Smooth muscle cell (in vitro differentiated cells): ENCODE data around the gene SMIM12. TPM values are rescaled to one million over a fixed set of nuclear protein-coding genes. Genes with fewer than 3 reads are reported as not detected.

Source experiments
- DNase-seq: peaks from one replicate; lab custom pipeline; 2025; ENCODE audit not compliant: unreplicated experiment; lab: John Stamatoyannopoulos, UW
- H2AFZ ChIP-seq: fragments of 200-600 bp; sonication (generic); 2 replicates; pipeline ENCODE4 v1.6.0; 2016; ENCODE audit warnings: antibody characterized with exemption, low read depth, mild to moderate bottlenecking
- H3F3A ChIP-seq: fragments of 200-600 bp; sonication (generic); 2 replicates; pipeline ENCODE4 v1.6.0; 2017; ENCODE audit warnings: antibody characterized with exemption, low read depth
- H3K27ac ChIP-seq: fragments of 200-600 bp; sonication (generic); 2 replicates; pipeline ENCODE4 v1.5.1; 2016; ENCODE audit warnings: low read depth, mild to moderate bottlenecking
- H3K27me3 ChIP-seq: fragments of 200-600 bp; sonication (generic); 2 replicates; pipeline ENCODE4 v1.6.1; 2016; ENCODE audit warnings: low read depth, mild to moderate bottlenecking
- H3K36me3 ChIP-seq: fragments of 200-600 bp; sonication (generic); 2 replicates; pipeline ENCODE4 v1.5.1; 2016; ENCODE audit warnings: low read depth
- H3K4me1 ChIP-seq: fragments of 200-600 bp; sonication (generic); 2 replicates; pipeline ENCODE4 v1.5.1; 2016; ENCODE audit warnings: low read depth
- H3K4me2 ChIP-seq: fragments of 200-600 bp; sonication (generic); 2 replicates; pipeline ENCODE4 v1.6.0; 2016; ENCODE audit warnings: mild to moderate bottlenecking
- H3K4me3 ChIP-seq: fragments of 200-600 bp; sonication (generic); 2 replicates; pipeline ENCODE4 v1.5.1; 2016; ENCODE audit warnings: mild to moderate bottlenecking
- H3K79me2 ChIP-seq: fragments of 200-600 bp; sonication (generic); 2 replicates; pipeline ENCODE4 v1.6.0; 2016; ENCODE audit warnings: low read depth, mild to moderate bottlenecking
- H3K9ac ChIP-seq: fragments of 200-600 bp; sonication (generic); 2 replicates; pipeline ENCODE4 v1.6.0; 2016; ENCODE audit warnings: low read depth
- H3K9me3 ChIP-seq: fragments of 200-600 bp; sonication (generic); replicated peaks from 2 replicates; pipeline ENCODE4 v1.5.1; 2016; ENCODE audit warnings: low read depth
- H4K20me1 ChIP-seq: fragments of 200-600 bp; sonication (generic); 2 replicates; pipeline ENCODE4 v1.6.0; 2016; ENCODE audit warnings: low read depth
- WGBS: methylation state at CpG from one replicate; pipeline ENCODE4 v1.1.7; 2016; ENCODE audit warnings: low lambda C conversion rate; 5-methylcytosine and 5-hydroxymethylcytosine counted together
- polyA plus RNA-seq: library from polyadenylated mRNA; unstranded; fragments of >200 nt; fragmentation: Nextera tagmentation; extraction: Ambion mirVana; gene quantifications from 2 replicates; pipeline ENCODE4 v1.2.1, GENCODE V29; 2016
- total RNA-seq: library from RNA; depleted of rRNA; stranded (reverse); fragments of >200 nt; gene quantifications from 2 replicates; pipeline ENCODE4 v1.2.3, GENCODE V29; 2014
- TF ChIP-seq, protein P1 (sequence below): fragments of 200-600 bp; sonication (generic); IDR thresholded peaks from 2 replicates; pipeline ENCODE4 v1.5.1; 2017; ENCODE audit warnings: borderline replicate concordance, mild to moderate bottlenecking, antibody characterized with exemption; ENCODE audit not compliant: insufficient read depth, poor library complexity, severe bottlenecking

The SMIM12 gene
- total and polyA plus RNA-seq, 2 experiments from 2014 or later = 17.6 to 44.8 TPM

DNA sequence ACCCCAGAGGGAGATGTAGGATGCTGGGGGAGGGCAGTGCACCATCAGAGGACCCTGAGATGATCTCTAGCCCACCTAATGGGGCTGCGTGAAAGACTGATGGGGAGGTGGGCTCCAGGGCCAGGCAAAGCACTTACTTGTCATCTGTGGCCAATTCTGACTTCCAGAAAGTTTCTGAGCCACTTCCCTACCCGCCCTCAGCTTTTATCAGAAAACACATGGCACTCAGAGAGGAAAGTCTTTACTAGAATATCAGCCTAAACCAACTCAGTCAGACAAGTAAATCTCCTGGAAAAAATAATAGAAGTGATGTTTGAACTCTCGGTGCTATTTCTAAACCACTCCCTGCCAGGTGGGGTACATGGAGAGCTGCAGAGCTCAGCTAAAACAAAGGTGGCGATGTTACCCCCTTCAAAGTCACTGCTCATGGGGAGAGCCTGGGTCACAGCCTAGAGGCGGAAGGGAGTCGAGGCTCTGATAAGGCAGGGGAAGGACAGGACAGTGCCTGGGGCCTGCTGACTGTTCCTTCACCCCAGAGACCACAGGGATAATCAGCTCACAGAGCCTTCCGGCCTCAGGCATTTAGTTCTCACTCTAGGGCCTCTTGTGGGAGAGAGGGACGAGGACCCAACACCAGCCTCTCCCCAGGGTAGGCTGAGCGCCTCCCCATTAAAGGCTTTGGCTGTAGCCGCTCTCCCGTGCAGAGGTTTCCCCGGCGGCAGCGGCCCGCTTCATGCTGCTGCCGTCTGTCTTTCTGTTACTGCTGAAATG lies 14.2 kb downstream of the SMIM12 start:
- WGBS = 66% methylated on average over 16 of the region's 16 CpGs
- no peak overlapping the region for H3K4me3 ChIP-seq
- H2AFZ ChIP-seq = no peak overlapping the region
- TF ChIP-seq, protein P1, sequence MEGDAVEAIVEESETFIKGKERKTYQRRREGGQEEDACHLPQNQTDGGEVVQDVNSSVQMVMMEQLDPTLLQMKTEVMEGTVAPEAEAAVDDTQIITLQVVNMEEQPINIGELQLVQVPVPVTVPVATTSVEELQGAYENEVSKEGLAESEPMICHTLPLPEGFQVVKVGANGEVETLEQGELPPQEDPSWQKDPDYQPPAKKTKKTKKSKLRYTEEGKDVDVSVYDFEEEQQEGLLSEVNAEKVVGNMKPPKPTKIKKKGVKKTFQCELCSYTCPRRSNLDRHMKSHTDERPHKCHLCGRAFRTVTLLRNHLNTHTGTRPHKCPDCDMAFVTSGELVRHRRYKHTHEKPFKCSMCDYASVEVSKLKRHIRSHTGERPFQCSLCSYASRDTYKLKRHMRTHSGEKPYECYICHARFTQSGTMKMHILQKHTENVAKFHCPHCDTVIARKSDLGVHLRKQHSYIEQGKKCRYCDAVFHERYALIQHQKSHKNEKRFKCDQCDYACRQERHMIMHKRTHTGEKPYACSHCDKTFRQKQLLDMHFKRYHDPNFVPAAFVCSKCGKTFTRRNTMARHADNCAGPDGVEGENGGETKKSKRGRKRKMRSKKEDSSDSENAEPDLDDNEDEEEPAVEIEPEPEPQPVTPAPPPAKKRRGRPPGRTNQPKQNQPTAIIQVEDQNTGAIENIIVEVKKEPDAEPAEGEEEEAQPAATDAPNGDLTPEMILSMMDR = no peak
- H3K36me3 ChIP-seq = no peaks in the 10 kb centered on the region
- H3K9ac ChIP-seq = no peak overlapping the region
- no peaks in the 10 kb centered on the region for H3K9me3 ChIP-seq
- H3K4me1 ChIP-seq = peaks cover 6% of the 10 kb centered on the region
- peaks cover 2% of the 10 kb centered on the region for H3K79me2 ChIP-seq
- no peaks in the 10 kb centered on the region for H3K27me3 ChIP-seq
- H4K20me1 ChIP-seq = peaks cover 100% of the 10 kb centered on the region
- no peak overlapping the region for H3K27ac ChIP-seq
- H3F3A ChIP-seq = no peaks in the 10 kb centered on the region
- no peak for DNase-seq
- H3K4me2 ChIP-seq = no peak overlapping the region

DNA sequence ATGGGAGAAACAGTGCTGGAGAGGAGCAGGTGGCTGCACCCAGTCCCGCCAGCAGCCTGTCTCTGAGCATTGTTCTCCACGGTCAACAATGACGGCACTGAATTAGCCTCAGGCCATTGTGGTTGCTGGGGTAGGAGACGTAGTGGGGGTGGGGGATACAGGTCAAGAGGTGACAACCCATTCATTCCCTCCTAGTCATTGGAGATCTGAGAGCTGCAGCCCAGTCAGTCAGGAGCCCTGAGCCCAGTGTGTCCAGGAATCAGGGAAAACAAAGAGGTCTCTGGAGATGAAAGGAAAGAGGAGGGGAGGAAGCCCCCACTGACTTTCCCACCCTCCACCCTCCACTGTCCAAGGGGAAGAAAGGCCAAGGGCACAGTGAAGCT lies 15.3 kb downstream of the SMIM12 start:
- Histone ChIP-seq H3K4me2 (no peak overlapping the region), H4K20me1 (peaks cover 100% of the 10 kb centered on the region), H3K9ac (no peak overlapping the region), H3K36me3 (no peaks in the 10 kb centered on the region), H3K79me2 (no peaks in the 10 kb centered on the region), H3K4me3 (no peak overlapping the region), H2AFZ (no peak overlapping the region), H3F3A (no peaks in the 10 kb centered on the region), H3K4me1 (peaks cover 6% of the 10 kb centered on the region), H3K27me3 (no peaks in the 10 kb centered on the region), H3K27ac (no peak overlapping the region), H3K9me3 (no peaks in the 10 kb centered on the region)
- 47% methylated on average over 4 of the region's 4 CpGs for WGBS
- no peak for DNase-seq
- TF ChIP-seq, protein P1 = no peak

DNA sequence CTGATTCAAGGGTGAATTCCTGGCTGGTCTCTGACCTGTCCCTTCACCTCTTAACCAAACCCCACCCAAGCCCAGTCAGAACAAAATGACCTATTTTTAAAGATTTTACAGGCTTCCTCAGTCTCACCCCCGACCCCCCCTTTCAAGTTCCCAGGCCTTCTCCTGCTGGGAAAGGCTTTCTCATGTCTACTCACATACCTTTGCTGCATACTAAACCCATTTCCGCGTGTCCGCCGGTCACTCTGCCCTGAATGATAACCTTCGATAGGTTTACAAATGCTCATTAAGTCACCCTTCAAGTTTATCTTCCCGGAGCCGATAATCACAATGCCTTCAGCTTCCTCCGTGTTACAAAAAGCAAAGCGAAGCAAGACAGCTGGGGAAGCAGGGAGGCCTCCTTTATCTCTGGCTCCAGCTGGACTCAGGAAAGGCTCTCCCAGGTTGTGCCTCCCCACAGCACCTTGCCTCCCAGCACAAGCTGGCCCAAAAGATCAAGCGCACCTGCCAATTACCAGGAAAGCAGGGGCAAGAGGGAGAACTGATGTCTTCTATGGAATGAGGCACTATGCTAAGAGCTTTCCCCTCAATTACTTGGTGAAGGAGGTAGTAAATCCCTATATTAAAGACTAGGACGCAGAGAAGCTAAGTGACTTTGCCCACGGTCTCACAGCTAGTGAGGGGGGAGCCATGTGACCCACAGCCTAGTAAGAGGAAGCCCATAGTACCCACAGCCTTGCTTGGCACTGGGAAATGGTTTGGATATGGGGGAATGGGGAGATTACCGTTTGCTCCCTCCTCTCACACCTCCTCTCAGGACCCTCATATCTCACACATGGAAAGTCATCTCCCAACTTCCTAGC lies 15.9 kb downstream of the SMIM12 start:
- Histone ChIP-seq H3K36me3 (no peaks in the 10 kb centered on the region), H2AFZ (no peak overlapping the region), H3K79me2 (no peaks in the 10 kb centered on the region), H3F3A (no peaks in the 10 kb centered on the region), H3K27me3 (no peaks in the 10 kb centered on the region), H3K4me1 (peaks cover 6% of the 10 kb centered on the region), H3K9ac (no peak overlapping the region), H3K4me3 (no peak overlapping the region), H3K4me2 (no peak overlapping the region), H3K9me3 (no peaks in the 10 kb centered on the region), H4K20me1 (peaks cover 93% of the 10 kb centered on the region), H3K27ac (no peak overlapping the region)
- 62% methylated on average over 14 of the region's 14 CpGs for WGBS
- DNase-seq = no peak
- TF ChIP-seq, protein P1 = no peak
